ENCODE results near the gene PPIP5K2. TPM values are rescaled to one million over a fixed set of nuclear protein-coding genes. Genes with fewer than 3 reads are reported as not detected.

PPIP5K2 gene
- total RNA-seq, 5 donors from 2014 or later (not counting 1 experiment from before 2014, with no cell fraction given): 40.1 to 63.7 (median 53.3) TPM

DNA sequence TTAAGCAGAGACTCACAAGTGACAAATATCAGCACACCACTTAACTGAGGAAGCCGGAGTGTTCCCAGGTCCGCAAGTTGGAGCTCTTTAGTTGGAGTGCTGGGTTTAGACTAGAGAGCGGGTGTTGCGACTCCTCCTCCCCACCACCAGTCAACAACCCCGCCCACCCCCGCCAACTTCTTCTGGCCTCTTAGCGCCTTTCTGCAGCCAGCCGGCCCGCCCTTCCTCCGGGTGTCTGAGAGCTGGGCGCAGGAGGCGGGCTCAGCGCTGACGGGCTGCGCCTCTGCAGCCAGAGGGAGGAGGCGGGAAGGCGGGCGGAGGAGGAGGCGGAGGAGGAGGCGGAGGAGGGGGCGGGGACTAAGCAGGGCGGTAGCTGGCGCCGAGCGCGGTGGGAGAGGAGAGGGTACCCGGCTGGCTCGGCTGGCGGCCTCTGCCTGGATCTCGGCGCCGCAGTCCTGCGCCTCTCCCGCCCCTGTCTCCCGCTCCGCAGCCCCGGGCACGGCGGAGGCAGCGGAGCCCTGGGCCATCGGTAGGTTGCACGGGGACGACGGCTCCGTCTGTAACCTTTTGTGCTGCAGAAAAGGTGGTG lies 138.4 kb downstream of the PPIP5K2 start, which contains the start of gene MACIR:
Gene MACIR, plus strand, starts transcription at position 396 of the 589 bp plus-strand sequence. CDS start 17,157 bp downstream, outside the sequence.
- peak; percentile 82 to 96 (median 90) for DNase-seq
- Histone ChIP-seq H3K9me3 (no peaks in the 10 kb centered on the region), H3K4me3 (ENCODE audit: control insufficient read depth in 1 of 2, extremely low read depth in 1 of 2, low read length in 1 of 2) (peak within 1 kb of the TSS; percentile 65 to 72), H3K4me1 (ENCODE audit: control insufficient read depth in 1 of 2, extremely low read depth in 1 of 2, insufficient read depth in 2 of 2, low read length in 2 of 2) (peaks cover 2 to 6% of the 10 kb centered on the region in 2 experiments), H3K27ac (ENCODE audit: low read length) (peak within 1 kb of the TSS; percentile 48), H3K36me3 (ENCODE audit: control insufficient read depth in 2 of 2, extremely low read depth in 1 of 2, insufficient read depth in 1 of 2, low read length in 1 of 2) (no peaks in the 10 kb centered on the region), H3K27me3 (replicated peaks in 1 of 2; ENCODE audit: control insufficient read depth in 2 of 2, extremely low read depth in 1 of 2, insufficient read depth in 2 of 2, low read length in 1 of 2) (peaks cover 0 to 7% of the 10 kb centered on the region in 2 experiments)
- no peaks in the 10 kb centered on the region for H3K9me3 Mint-ChIP-seq
- peaks cover 8% of the 10 kb centered on the region in 2 donors for H3K27me3 Mint-ChIP-seq
- ChIA-PET CTCF (interaction anchor here (0.7 to 1.8 kb wide), 6 partner anchors 14 to 224 kb away, joined by 3 to 5 read pairs (median 4); partner anchors contain the start of genes GIN1 (in 1 of the 2) and PPIP5K2 (in 1 of the 2)), POLR2A (interaction anchor here in 1 of 2 donors (0.6 kb wide), 2 partner anchors 501 to 1776 kb away, joined by 3 read pairs; no protein-coding TSS in a partner anchor)
- ATAC-seq (replicated peaks in 1 of 4): peak; percentile 91 to 94 (median 92)
- 0% methylated on average over 31 of the region's 45 CpGs for WGBS (ENCODE audit: insufficient coverage)
- peak within 1 kb of the TSS; percentile 77 to 92 for H3K27ac Mint-ChIP-seq
- H3K4me1 Mint-ChIP-seq: peaks cover 11 to 22% (median 18%) of the 10 kb centered on the region in 3 donors
- no peaks in the 10 kb centered on the region for H3K36me3 Mint-ChIP-seq
- peak within 1 kb of the TSS; percentile 82 to 86 (median 83) for H3K4me3 Mint-ChIP-seq

DNA sequence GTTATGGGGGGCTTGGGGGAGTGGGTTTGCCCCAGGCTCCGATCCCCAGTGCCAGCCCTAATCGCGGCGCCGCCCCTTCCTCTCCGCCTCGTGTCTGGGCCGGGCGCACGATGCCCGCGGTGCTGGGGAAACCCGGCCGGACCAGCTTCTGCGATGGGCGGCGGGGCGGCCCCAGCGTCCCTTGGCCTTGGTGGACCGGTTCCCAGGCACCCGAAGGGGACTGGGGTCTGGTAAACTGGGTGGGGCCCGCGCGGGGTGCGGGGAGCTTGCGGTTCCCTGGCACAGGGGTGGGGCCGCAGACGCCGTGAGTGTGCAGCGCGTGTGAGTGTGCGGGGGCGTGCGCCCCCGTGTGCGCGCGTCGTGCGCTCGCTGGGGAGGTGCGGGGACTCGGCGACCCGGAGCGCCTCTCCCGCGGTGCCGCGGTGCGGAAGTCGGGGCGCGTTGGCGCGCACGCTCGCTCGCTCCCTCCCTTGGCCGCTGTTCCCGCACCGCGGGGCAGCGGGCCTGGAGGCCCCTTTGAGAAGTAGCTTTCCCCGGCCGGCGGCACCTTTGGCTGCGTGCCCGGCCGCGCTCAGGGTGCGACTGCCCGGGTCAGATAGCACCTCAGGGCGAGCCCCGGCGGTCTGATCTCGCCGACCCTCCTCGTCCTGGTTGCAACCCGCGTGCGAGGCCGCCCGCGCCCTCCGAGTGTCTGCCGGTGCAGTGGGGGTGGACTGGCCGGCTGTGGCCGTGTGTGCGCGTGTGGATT lies 139.0 kb downstream of the PPIP5K2 start:
- H3K27me3 ChIP-seq (replicated peaks in 1 of 2; ENCODE audit: control insufficient read depth in 2 of 2, extremely low read depth in 1 of 2, insufficient read depth in 2 of 2, low read length in 1 of 2): peaks cover 0 to 7% of the 10 kb centered on the region in 2 experiments
- DNase-seq (peak; percentile 14 to 80 (median 46)), ATAC-seq (replicated peaks in 1 of 4) (peak; percentile 55 to 58 (median 58))
- Mint-ChIP-seq H3K27me3 (peaks cover 8% of the 10 kb centered on the region in 2 donors), H3K4me3 (peak overlapping the region; percentile 82 to 86 (median 83)), H3K4me1 (peaks cover 11 to 22% (median 18%) of the 10 kb centered on the region in 3 donors), H3K36me3 (no peaks in the 10 kb centered on the region), H3K27ac (peak overlapping the region in 1 of 2 donors; percentile 39), H3K9me3 (no peaks in the 10 kb centered on the region)
- peak overlapping the region; percentile 65 to 72 for H3K4me3 ChIP-seq (ENCODE audit: control insufficient read depth in 1 of 2, extremely low read depth in 1 of 2, low read length in 1 of 2)
- no peaks in the 10 kb centered on the region for H3K36me3 ChIP-seq (ENCODE audit: control insufficient read depth in 2 of 2, extremely low read depth in 1 of 2, insufficient read depth in 1 of 2, low read length in 1 of 2)
- ChIA-PET CTCF (interaction anchor here (0.9 to 1.8 kb wide), 5 partner anchors 13 to 139 kb away, joined by 3 to 5 read pairs (median 4); partner anchors contain the start of genes GIN1 (in 1 of the 2) and PPIP5K2 (in 1 of the 2)), POLR2A (interaction anchor here in 1 of 2 donors (0.6 kb wide), 2 partner anchors 31 to 1777 kb away, joined by 3 to 4 read pairs; no protein-coding TSS in a partner anchor)
- H3K9me3 ChIP-seq: no peaks in the 10 kb centered on the region
- WGBS (ENCODE audit: insufficient coverage): under 1% methylated on average over 87 of the region's 91 CpGs
- H3K4me1 ChIP-seq (ENCODE audit: control insufficient read depth in 1 of 2, extremely low read depth in 1 of 2, insufficient read depth in 2 of 2, low read length in 2 of 2): peaks cover 2 to 6% of the 10 kb centered on the region in 2 experiments
- H3K27ac ChIP-seq (ENCODE audit: low read length): peak overlapping the region; percentile 48

DNA sequence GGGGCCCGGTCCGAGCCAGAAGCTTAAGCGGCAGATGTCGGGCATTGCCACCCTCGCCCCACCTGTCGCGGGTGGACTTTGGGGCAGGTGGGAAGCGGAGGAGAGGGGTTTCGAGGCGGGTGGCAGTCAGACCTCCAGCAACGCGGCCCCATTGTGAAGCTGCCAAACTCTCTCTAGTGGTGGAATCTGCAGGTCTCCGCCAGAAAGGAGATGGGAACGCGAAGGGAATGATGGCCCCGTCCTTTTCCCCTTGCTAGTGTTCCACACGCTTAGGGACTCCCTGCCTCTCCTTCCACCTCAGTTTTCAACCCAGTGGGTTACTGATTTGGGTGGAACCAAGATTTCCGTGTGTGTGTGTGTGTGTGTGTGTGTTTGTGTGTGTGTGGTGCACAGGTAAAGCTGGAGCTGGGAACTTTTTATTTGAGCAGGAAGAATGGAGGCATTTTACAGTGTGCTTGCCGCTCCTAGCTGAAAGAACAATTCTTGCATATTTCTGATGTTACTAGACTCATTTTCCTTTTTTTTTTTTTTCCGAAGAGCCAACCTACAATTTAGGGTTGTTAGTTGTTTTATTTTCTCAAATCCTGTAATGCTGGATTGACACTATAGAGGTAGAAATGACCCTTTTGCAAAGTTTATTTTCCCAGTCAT lies 139.7 kb downstream of the PPIP5K2 start:
- under 1% methylated on average over 12 of the region's 20 CpGs for WGBS (ENCODE audit: insufficient coverage)
- CTCF ChIA-PET: interaction anchor here (0.6 to 1.8 kb wide), 4 partner anchors 13 to 36 kb away, joined by 3 to 5 read pairs (median 4); no protein-coding TSS in a partner anchor
- peaks cover 0 to 7% of the 10 kb centered on the region in 2 experiments for H3K27me3 ChIP-seq (replicated peaks in 1 of 2; ENCODE audit: control insufficient read depth in 2 of 2, extremely low read depth in 1 of 2, insufficient read depth in 2 of 2, low read length in 1 of 2)
- Mint-ChIP-seq H3K27ac (peak overlapping the region in 1 of 2 donors; percentile 39), H3K9me3 (no peaks in the 10 kb centered on the region), H3K4me3 (peak overlapping the region; percentile 82 to 86 (median 83)), H3K27me3 (peaks cover 5 to 7% of the 10 kb centered on the region in 2 donors), H3K4me1 (peaks cover 11 to 22% (median 18%) of the 10 kb centered on the region in 3 donors), H3K36me3 (no peaks in the 10 kb centered on the region)
- POLR2A ChIA-PET: interaction anchor here in 1 of 2 donors (0.6 kb wide), 2 partner anchors 30 to 95 kb away, joined by 3 to 4 read pairs; no protein-coding TSS in a partner anchor
- H3K4me1 ChIP-seq (ENCODE audit: control insufficient read depth in 1 of 2, extremely low read depth in 1 of 2, insufficient read depth in 2 of 2, low read length in 2 of 2): peaks cover 2 to 6% of the 10 kb centered on the region in 2 experiments
- H3K9me3 ChIP-seq: no peaks in the 10 kb centered on the region
- no peak overlapping the region for H3K27ac ChIP-seq (ENCODE audit: low read length)
- no peaks in the 10 kb centered on the region for H3K36me3 ChIP-seq (ENCODE audit: control insufficient read depth in 2 of 2, extremely low read depth in 1 of 2, insufficient read depth in 1 of 2, low read length in 1 of 2)
- peak in 9 of 35 experiments; percentile 0 to 24 (median 3) for DNase-seq
- peak overlapping the region; percentile 65 to 72 for H3K4me3 ChIP-seq (ENCODE audit: control insufficient read depth in 1 of 2, extremely low read depth in 1 of 2, low read length in 1 of 2)
- no peak for ATAC-seq (replicated peaks in 1 of 4)

DNA sequence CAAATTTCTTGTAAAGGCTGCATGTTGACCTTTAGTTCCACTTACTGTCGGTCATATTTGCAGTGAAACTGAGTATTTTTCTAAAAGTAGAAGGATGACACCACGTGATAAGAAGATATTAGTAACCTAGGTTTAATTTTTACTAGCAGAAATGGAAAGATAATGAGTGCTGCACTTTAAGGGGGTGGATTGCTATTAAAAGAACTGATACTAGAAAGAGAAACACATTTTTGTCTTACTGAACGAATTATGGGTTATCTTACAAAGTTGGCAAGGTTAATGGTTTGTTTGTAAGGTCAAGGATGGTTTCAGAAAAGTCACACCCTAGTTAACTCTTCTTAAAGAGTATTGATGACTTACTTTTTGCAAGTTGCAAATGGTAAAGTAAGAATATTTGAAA lies 140.8 kb downstream of the PPIP5K2 start:
- Mint-ChIP-seq H3K27ac (no peak overlapping the region), H3K4me1 (peaks cover 11 to 22% (median 18%) of the 10 kb centered on the region in 3 donors), H3K36me3 (no peaks in the 10 kb centered on the region), H3K27me3 (no peaks in the 10 kb centered on the region), H3K9me3 (no peaks in the 10 kb centered on the region), H3K4me3 (peak overlapping the region in 1 of 3 donors; percentile 7)
- ChIA-PET POLR2A (no interaction called here), CTCF (interaction anchor here in 1 of 2 donors (1.1 kb wide), 2 partner anchors 12 to 14 kb away, joined by 3 read pairs; no protein-coding TSS in a partner anchor)
- Histone ChIP-seq H3K4me3 (ENCODE audit: control insufficient read depth in 1 of 2, extremely low read depth in 1 of 2, low read length in 1 of 2) (no peak overlapping the region), H3K4me1 (ENCODE audit: control insufficient read depth in 1 of 2, extremely low read depth in 1 of 2, insufficient read depth in 2 of 2, low read length in 2 of 2) (peaks cover 2 to 6% of the 10 kb centered on the region in 2 experiments), H3K27me3 (replicated peaks in 1 of 2; ENCODE audit: control insufficient read depth in 2 of 2, extremely low read depth in 1 of 2, insufficient read depth in 2 of 2, low read length in 1 of 2) (peaks cover 0 to 3% of the 10 kb centered on the region in 2 experiments), H3K36me3 (ENCODE audit: control insufficient read depth in 2 of 2, extremely low read depth in 1 of 2, insufficient read depth in 1 of 2, low read length in 1 of 2) (no peaks in the 10 kb centered on the region), H3K27ac (ENCODE audit: low read length) (no peak overlapping the region), H3K9me3 (no peaks in the 10 kb centered on the region)
- 63% methylated on average over 3 of the region's 3 CpGs for WGBS (ENCODE audit: insufficient coverage)
- ATAC-seq (replicated peaks in 1 of 4) (no peak), DNase-seq (no peak)

Other genes with a start within 250 kb of the PPIP5K2 start
- gene GIN1, start 163 bp upstream of the PPIP5K2 start, total RNA-seq: 10 to 100 TPM in 3 of 5 donors, 1 to 10 TPM in 2; 2.6 to 18.8 (median 11.8) TPM
- 1 to 10 TPM; 1.0 to 4.6 (median 3.7) TPM for gene MACIR, start 138.5 kb downstream of the PPIP5K2 start, total RNA-seq

Data from T-cell (primary cell).